CD4-positive, alpha-beta T cell treated with Interleukin-15 for 1 hour (primary cell): ENCODE results near the gene BCKDHB.
A peak's percentile ranks its signal among the peaks of the same experiment; 100 is the strongest.
"Not testable (repeated sequence)": the region's sequence is repeated elsewhere in the genome, so short reads cannot be mapped to it uniquely, and the experiment has no call there.

Source experiments
- DNase-seq: peaks from one replicate; pipeline ENCODE4 v3.0.0-alpha.2; 2020

The BCKDHB gene

DNA sequence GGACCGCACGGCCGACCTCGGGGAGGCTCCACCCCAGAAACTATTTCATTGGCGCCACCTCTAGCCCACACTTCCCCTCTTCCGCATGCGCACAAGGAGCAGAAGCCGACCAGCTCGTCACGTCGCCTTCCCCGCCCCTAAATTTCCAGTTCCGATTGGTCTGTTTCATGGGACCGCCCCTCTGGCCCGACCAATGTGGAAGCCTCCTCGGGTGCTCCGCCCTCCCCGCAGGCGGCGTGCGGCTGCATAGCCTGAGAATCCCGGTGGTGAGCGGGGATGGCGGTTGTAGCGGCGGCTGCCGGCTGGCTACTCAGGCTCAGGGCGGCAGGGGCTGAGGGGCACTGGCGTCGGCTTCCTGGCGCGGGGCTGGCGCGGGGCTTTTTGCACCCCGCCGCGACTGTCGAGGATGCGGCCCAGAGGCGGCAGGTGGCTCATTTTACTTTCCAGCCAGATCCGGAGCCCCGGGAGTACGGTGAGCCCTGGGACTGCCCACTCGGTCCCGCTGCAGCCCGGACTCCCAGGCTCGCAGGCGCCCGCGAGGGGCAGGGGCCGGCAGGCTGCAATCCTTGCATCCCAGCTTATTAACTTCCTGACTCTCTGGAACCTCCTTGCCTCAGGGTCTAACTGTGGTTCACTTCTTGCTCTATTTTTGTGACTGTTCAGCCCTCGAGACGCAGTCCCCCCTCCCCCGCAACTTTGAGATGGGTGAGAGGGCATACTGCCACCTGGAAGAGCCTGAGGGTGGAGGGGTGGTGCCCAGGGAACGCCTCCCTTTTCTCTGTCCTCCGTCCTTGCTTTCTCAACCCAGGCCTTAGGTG, at the start of gene BCKDHB:
Gene BCKDHB (plus strand): TSS at position 254 of the 818 bp plus-strand sequence. CDS start 23 bp downstream, at position 277.
- DNase-seq, result peak; percentile 98

DNA sequence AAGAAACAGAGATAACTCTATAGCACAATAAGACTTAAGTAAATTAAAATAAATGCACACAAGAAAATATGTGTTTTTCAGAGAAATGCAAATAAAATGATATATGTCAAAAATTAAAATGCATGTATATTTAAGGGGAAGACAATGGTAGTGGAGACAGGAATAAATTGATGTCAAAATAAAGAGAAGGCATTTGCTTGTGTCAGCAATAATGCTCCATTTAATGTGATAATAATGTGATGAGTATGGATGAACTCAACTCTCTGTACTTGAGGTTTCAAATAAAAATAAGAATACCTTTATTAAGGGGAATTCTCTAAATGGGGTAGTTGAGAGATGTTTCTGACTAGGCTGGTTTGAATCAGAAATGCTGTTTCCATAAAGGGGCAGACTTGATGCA, 45.7 kb upstream of the BCKDHB start:
- no peak for DNase-seq

DNA sequence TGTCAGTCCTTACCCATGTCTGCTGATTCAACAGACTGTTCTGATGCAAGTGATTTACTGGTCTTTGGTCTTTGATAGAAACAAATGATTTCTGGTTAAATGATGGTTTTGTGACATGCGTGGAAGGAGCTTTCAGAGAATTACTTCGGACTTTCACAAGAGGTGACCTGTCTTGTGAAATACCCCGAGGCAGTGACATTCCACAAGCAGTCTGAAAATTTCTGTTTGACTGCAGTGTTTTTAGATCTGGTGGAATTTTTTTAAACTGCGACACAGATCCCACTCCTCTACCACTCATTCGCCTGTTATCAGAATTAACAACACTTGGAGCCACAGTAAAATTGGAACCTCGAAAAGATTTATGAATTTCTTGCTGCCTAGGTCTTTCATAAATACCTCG, 38.3 kb upstream of the BCKDHB start:
- not testable (repeated sequence) for DNase-seq

DNA sequence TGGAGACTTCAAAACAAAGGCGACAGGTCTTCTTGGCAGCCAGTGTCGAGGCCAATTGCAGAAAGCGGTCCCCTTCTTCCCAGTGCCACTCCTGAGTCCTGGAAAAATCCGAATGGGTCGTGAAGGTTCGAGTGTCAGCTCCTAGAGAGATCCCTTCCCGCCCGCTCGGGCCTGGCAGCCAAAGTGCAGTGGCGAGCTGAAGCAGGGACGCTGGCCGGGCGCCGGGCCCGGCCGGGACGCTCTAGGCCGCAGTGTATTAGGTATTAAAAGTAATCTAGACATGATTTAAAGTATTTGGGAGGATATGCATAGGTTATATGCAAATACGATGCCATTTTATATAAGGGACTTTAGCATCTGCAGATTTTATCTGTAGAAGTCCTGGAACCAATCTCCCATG, 36.0 kb upstream of the BCKDHB start:
- not testable (repeated sequence) for DNase-seq

DNA sequence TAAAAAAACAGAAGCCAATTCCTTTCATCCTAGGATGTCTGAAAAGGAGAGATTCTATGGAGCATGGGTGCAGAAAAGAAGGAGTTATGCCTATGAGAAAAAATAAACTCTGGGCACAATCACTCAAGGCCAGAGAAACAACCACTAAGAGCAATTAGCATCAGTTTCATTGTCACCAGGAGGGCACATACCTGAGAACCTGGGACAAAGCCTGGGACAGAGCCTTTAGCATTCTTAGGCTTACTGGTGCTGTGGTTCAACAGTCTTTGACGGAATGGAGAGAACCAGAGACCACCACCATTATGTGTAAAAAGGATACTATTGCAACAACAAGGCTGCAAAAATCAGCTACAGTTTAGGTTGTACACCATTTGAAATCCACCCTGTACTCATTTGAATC, 29.4 kb upstream of the BCKDHB start:
- DNase-seq, result no peak

DNA sequence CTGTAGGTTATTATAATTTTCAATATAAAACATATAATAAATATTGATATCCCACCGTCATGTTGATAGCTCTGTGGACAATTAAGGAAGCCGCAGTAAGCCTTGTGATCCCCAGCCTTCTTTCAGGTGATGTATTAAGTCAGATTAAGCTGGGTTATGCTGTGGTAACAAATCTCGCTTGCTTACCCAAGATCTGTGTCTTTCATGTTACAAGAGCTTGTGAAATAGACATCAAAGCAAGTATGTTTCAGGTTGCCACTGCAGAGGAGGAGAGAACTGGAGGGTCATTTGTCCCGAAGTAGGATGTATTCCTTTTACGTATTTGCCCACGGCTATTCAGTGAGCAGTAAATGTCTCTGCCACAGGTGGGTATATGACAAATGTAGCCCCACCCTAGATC, 17.8 kb upstream of the BCKDHB start:
- no peak for DNase-seq

DNA sequence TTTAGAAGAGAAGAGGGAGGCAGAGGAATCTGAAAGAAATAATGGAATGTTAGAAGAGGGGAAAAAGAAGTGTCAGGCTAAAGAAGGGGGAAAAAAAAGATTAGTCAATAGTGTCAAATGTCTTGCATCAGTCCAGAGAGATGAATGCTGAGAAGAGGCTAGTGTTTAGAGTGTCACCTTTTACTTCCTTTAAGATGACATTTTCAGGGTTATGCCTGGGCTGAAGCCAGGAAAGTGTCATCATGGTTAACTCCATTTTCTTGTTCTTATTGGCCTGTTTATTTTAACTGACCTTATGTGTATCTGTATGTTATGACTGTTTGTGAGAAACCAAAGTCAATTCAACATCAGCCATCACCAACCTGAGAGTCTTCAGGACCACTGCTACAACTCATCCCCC, 15.0 kb upstream of the BCKDHB start:
- DNase-seq, result no peak

DNA sequence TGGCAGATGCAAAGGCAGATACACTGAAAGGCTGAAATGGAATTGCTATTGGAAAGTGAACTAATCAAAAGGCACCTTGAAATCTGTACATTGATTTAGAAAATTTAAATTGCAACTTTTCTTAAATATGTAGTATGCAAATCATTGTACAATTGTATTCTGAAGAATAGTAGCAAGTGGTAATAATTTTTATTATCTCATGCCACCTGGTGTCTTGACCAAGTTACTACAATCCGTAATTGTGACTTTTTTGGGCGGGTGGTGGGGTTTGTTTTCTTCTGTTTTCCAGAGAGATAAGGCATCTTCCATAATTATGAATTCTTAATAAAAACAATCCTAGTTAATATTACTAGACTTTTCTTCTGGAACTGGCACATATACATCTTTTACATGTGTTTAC, 12.5 kb upstream of the BCKDHB start:
- no peak for DNase-seq

DNA sequence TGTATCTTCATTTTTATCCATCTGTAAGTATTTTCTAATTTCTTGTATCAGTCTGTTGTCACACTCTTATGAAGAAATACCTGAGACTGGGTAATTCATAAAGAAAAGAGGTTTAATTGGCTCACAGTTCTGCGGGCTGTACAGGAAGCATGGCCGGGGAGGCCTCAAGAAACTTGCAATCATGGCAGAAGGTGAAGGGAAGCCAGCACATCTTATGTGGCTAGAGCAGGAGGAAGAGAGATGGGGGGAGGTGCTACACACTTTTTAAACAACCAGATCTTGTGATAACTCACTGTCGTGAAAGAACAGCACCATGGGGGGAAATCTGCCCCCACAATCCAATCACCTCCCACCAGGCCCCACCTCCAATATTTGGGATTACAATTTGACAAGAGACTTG, 10.9 kb upstream of the BCKDHB start:
- DNase-seq, result no peak

DNA sequence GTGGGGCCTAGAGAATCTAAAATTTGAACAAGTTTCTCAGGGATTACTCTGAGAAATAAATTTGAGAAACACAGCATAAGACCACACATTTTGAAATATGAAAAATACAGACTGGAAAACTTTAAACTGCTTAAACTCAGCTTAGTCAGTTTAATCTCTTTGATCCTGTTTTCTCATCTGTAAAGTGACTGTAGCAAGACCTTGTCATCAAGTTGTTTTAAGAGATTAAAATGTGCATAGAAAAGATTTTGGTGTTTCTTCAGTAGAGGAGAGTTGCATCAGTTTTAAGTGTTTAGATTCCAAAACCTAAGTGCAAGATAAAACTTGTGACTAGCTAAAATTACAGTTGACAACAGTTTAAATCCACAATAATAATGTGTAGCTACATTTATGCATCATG, 8.1 kb upstream of the BCKDHB start:
- no peak for DNase-seq

DNA sequence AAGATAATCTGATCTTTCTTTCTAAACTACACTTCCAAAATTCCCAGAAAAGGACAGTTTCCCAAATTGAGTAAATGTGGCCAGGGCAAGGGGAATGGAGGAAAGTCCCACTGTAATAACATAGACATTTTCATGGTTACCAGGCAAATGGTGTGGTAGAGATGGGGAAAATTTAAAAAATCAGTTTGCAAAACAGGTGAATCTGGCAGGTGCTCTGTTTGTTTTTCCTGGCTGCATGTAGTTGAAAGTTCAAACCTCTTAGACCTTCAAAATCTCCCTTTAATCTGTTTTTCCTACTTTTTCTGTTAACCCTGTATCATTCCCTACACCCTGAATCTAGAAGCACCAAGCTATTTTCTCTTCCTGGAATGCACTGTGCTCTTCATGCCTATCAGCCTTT, 2.0 kb upstream of the BCKDHB start:
- DNase-seq, result no peak

DNA sequence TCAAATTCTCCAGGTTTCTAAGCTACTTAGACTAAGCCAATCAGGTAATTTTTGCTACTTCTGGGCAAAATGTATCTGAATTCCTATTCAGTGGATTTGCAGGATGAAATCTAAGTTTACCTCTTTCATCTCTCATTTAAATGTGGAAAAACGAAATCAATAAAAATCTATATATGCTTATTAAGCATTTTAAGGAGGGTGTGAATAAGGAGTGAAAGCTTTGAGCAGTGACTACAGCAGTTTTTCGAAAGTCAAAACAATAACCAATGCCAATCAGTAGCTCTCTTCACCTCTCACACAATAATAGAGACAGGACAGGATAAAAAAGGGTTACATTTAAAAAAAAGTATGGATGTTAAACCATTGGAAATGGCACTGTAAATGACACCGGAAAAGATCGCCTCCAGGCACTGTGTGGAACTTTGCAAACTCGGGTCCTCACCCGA, 476 bp upstream of the BCKDHB start:
- no peak for DNase-seq

DNA sequence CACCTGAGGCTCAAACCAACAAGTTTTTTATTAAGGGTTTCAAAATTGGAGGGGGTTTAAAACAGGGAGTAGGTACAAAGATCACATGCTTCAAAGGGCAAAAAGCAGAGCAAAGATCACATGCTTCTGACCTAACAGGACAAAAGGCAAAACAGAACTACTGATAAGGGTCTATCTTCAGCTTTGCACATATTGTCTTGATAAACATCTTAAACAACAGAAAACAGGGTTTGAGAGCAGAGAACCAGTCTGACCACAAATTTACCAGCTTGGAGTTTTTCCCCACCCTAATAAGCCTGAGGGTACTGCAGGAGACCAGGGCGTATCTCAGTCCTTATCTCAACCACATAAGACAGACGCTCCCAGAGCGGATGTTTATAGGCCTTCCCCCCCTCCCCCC, 16.1 kb downstream of the BCKDHB start:
- not testable (repeated sequence) for DNase-seq

DNA sequence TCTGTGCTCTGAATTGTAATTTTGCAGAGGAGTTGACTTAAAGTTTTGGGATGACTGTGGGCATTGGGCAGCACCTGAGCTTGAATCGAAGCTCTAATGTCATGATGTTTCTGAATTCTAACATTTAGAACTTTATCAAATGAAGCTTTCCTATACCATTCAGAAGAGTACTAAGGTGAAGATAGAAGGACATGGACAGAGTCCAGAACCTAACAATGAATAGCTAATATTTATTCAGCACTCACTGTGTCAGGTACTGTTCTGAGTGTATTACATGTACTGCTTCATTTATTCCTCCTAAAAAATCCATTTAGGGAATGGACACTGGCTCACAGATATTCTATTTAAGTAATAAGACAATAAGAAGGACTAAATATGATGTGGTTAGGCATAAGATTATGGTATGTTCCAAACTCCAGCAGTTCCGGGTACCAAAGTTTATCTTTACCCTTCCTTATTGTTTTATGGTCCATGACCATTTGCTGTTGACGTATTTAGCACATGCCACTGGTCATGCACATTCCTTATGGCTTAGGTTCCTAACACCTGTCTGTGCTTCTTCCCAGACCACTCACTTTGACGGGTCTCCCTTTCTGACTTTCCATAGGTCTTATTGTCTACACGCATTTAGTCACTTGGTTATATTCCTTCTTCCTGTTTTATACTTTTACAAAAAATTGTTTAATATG, 20.3 kb downstream of the BCKDHB start:
- DNase-seq, result no peak

DNA sequence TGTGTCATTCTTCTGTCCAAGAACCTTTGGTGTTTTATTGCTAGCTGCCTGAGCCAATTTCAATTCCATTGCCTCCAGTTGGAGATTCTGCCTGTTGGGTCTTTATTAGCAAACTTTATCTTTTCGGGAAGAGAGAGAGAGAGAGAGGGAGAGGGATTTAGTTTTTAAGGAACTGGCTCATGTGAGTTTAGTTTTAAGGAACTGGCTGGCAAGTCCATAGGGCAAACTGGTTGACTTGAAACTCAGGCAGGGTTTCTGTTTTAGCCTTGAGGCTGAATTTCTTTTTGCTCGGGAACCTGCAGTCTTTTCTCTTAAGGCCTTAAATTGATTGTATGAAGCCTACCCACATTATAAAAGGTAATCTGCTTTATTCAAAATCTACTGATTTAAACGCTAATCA, 23.0 kb downstream of the BCKDHB start:
- DNase-seq, result no peak

DNA sequence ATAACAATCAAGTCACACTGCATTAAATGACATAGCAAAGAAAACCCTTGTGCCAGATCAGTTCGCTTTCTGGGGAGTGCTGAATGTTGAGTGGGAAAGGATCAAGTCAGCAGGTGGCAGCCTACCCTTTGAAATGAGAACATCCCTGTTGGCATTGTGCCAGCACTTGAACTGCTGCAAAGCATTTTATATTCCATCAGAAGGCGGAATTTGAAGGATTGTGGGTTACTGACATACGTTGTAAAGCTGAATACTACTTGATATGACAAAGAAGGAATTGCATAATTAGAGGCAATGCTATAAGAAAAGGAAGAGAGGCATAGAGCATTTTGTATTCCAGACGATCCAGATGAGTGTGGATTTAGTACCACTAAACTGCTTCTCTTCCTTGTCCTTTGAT, 26.5 kb downstream of the BCKDHB start:
- peak; percentile 18 for DNase-seq

DNA sequence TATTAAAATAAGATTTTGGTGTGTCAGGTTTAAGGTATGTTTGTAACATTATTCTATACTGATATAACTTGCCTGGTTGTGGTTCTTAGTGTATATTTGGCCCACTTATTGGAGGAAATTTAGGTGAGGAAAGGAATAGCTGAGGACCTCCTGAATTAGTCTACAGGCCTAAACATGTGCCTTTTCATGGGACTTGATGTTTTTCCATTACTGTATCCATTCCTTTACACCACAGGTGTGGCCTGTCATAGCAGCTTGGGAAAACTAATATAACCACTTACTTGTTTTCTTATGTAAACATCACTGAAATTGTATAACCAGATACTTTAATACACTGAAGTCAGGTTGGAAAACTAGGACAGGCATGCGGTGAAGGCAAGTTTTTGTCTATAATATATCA, 27.6 kb downstream of the BCKDHB start:
- DNase-seq, result no peak

DNA sequence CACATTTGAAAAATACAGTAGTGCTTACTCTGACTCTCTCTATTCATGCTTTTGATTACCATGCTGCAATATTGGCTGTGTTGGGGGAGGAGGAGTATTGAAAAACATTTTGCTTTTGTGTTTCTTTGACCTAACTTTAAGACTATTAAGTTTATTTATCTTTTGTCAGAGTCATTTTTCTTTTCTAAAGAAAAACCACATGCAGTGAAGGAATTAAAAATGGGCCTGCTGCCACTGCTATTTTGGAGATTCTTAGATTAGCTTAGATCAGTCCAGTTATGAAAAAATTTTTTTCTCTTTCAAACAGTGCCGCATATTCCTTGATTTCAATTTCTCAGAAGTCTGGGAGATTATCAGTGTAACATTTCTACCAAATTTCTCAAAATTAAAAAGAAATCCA, 36.1 kb downstream of the BCKDHB start:
- DNase-seq, result no peak

DNA sequence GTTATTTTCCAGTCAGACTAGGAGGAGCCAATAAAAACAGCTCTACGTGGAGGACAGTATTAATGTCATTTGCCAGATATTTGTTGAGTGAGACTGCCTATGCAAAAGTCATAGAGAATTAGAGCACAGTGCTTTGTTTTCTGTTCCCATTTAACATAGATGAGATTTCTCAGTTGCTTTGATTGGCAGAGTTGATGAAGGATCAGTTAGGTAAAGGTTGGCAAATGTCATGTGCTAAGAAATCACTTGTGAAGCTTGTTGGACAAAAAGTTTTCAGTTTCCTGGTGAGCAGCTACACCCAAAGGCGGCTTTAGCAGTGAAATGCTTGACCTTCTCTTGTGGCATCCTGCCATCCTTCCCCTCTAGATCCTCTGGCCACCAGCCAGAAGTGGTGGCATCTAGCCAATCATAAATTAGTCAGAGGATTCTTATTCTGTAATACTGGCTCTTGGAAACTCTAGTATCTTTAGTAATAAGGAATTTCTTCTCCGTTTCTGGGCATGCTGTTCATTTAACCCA, 37.0 kb downstream of the BCKDHB start:
- DNase-seq, result no peak

DNA sequence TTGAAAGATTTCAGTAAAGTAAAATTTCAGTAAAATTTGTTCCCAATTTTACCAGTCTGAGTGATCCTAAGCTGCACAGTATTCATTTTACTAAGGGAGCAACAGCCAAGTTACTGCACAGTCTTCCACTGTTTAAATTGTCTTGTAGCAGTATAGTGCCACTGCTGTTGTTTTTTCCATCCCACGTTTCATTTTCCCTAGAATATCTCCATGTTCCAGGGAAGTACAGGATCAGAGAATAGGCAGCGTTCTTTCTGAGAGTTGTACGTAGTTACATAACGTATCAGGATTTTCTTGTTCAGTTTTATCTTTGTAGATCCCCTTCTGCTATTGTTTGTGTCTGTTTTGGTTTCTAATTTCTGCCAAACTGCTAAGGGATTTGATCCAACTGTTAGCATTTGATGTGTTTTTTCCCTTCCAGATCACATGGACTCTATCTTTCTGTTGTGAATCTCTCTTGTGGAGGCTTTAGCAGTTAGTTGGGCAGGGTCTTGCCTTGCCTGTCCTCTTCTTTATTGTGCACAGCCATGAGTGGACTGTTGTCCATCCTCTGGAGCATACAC, 38.4 kb downstream of the BCKDHB start:
- DNase-seq, result no peak

DNA sequence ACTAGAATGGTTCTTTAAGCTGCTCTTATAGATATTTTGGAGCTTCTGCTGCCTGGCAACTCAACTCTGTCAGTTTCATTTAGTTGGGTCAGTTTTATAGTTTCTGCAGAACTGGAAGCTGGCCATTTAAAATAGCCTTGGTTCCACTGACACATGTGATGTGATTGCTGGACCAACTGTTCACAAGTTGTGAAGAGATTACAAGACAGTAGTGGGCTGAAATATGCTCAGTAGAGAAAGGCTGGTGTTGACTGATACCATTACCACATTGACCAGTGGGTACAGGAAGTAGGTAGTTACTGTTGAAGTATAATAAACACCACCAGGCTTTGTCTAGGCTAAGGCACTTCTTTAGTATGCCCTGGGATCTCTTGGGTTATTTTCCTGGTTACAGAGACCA, 39.0 kb downstream of the BCKDHB start:
- no peak for DNase-seq

DNA sequence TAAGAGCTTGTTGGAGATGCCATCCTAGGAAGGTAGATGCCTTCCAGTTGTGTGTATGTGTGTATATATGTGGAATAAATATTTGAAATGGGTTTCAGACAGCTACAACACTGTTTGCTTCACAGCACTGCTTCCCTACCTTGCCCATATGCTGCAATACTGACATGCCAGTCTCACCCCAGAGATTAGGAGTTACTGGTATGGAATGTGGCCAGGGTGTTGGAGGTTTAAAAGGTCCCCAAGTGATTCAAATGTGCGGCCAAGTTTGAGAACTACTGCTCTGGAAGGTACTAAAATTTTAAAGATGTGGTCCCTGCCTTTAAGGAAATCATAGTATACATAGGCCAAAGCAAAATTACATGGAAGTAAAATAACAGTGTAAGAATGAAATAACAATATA, 39.5 kb downstream of the BCKDHB start:
- DNase-seq, result no peak

DNA sequence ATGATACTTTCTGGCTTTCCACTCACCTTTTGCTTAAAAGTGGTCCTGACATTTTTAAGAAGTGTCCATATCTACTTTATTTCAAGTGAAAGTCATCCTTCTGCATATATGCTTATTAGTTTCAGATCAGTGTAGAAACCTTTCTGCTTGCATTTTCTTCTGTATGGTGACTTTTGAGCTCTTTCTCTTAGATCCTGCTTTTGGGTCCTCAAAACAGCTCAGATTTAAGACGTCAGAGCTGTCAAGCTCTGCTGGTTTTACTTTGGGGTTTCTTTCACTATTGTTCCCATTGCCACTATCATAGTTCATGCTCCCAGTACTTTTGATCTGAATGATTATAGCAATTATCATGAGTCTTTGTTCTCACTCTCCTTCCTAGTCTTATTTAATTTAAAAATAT, 41.7 kb downstream of the BCKDHB start:
- no peak for DNase-seq

DNA sequence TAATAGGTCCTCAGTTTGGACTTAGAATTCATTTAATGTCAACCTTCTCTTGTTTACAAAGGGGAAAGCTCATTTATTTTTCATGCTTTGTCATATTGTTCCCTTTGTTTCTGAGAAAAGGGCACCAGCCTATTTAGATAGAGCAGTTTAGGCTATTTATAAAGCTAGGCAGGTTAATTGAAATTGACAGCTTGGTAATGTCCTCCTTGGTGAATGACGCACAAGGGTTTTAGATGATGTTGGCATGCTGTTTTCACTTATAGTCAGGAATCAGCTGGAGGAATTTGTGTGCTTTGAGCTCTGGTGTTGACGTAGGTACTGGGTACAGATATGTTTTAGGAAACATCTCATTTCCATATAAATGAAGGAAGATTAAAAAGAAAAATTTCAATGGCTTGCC, 45.2 kb downstream of the BCKDHB start:
- DNase-seq, result no peak
